ENCODE data around the gene IZUMO4.
A peak's percentile ranks its signal among the peaks of the same experiment; 100 is the strongest.

The IZUMO4 gene

GRCh38 chr19:2096480-2097202 lies at the start of gene IZUMO4:
TSS of gene IZUMO4 (plus strand) at chr19:2096915. CDS start at chr19:2096946, 31 bp downstream.
- DNase-seq (ENCODE audit: low read depth): peak; percentile 100

GRCh38 chr19:2047076-2047448 lies 49.7 kb upstream of the IZUMO4 start:
- no peak for DNase-seq (ENCODE audit: low read depth)

DNA sequence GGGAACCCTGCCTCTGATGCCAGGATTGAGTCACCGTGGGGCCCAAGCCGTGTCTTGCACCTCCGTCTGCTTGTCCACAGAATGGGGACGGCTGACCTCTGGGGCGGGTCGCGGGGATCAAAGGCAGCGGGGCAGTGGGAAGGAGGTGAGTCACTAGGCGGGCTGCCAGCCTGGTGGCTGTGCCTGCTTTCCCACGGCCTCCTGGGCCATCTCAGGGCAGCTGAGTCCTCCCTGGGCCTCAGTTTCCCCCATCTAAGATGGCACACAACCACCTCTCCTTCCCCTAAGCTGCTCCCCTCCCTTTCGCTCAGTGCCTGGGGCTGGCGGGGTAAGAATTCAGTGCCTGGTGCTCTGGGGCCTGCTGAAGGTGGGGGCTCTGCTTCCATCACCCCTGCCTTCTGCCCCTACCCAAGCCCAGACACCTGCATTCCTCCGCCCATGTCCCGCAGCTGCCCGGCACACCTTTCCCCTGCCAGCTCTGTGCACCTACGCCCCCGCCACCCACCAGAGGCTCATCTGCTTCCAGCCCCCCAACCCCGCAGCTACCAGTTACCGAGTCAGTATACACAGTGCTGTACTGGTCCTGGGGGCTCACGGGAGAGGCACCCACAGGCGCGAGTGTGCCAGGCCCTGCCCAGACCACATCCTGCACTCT lies 49.1 kb upstream of the IZUMO4 start:
- no peak for DNase-seq (ENCODE audit: low read depth)

- DNase-seq (ENCODE audit: low read depth): no peak
Measured at GRCh38 chr19:2048104-2048958, 48.4 kb upstream of the IZUMO4 start.

- no peak for DNase-seq (ENCODE audit: low read depth)
Measured at GRCh38 chr19:2048959-2049740, 47.6 kb upstream of the IZUMO4 start.

DNA sequence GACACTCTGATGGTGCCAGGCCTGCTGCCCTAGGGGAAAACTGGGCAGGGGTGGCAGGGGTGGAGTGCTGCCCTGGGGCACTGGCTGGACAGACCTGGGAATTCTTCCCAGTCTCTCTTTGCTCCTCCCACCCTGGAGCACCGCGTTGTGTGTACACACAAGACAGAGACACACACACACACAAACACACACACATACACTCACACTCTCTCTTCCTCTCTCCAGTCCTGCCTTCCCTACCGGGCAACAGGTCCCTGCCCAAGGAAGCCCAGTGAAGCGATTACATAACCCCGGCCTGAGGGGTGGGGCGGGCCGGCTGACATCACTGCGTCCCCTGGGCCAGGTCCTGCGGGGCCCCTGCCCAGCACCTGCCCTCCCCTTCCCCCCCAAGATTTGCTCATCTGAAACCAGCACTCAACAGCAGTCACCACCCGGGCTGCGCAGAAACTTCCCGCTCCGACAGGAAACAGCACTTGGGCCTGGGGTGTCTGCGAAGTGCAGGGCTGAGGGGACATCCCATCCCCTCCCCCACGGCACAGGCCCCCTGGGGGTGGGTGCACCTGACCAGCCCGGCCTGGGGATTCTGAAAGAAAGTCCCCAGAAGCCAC lies 46.9 kb upstream of the IZUMO4 start:
- no peak for DNase-seq (ENCODE audit: low read depth)

DNA sequence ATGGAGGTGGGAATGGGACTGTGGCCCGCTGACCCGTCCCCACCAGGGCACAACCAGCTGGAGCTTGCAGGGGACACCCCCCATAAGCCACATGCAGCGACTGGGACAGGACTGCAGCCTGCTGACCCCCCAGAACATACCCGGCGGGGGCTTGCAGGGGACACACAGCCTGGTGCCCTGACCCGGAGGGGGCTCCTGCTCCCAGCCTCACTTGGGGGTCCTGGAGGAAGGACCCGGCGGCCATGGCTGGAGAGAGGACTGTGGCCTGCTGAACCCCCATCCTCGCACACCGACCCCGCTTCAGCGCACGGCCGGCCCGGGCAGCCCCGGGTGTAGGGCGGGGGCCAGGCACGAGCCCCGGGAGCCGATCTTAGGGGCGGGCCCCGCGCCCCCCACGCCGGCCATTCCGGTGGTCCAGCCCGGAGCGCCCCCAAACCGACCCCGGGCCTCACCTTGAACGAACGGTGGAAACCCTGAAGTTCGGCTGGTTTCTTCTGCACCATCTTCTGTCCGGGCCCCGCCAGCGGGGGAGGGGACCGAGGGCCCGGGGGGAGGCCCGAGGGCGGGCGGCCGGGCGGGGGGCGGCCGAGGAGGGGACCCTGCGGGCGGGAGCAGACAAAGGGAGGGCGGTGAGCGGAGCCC lies 46.2 kb upstream of the IZUMO4 start:
- no peak for DNase-seq (ENCODE audit: low read depth)

DNA sequence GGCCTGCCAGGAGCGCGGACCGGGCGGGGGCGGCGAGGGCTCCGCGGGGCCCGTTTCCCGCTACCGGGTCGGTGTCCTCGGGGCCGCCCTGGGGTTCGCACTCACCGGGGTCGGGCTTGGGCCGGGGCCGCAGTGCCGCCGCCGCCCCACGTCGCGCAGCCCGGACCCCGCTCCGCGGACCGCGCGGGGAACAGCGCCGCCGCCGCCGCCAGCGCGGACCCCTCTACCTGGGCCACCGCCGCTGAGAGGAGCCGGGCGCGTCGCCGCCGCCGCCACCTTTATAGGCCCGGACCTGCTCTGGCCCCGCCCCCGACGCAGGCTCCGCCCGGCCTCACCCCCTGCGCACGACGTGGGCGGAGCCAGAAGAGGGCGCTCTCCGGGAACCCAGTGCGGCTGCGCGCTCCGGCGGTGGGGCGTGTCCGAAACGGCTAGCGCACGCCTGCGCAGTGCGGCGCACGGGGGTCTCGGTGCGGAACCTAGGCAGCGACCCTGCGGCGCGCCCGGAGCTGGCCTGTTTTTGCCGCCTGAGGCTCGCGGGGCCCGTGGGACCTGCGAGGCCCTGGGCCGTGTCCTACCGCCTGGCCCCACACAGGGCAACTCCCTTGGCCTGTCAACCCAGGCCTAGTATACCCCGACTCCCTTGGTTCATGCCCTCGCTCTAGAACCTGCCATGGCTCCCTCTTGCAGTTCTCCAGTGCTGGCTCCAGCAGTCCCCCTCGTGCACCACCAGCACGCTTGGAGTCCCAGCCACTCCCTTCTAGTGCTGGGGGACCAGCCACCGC lies 45.5 kb upstream of the IZUMO4 start, which contains the start of gene MKNK2:
Gene MKNK2, minus strand, starts transcription at position 254 of the 782 bp plus-strand sequence. CDS start 393 bp downstream, outside the sequence.
- peak; percentile 95 for DNase-seq (ENCODE audit: low read depth)

DNA sequence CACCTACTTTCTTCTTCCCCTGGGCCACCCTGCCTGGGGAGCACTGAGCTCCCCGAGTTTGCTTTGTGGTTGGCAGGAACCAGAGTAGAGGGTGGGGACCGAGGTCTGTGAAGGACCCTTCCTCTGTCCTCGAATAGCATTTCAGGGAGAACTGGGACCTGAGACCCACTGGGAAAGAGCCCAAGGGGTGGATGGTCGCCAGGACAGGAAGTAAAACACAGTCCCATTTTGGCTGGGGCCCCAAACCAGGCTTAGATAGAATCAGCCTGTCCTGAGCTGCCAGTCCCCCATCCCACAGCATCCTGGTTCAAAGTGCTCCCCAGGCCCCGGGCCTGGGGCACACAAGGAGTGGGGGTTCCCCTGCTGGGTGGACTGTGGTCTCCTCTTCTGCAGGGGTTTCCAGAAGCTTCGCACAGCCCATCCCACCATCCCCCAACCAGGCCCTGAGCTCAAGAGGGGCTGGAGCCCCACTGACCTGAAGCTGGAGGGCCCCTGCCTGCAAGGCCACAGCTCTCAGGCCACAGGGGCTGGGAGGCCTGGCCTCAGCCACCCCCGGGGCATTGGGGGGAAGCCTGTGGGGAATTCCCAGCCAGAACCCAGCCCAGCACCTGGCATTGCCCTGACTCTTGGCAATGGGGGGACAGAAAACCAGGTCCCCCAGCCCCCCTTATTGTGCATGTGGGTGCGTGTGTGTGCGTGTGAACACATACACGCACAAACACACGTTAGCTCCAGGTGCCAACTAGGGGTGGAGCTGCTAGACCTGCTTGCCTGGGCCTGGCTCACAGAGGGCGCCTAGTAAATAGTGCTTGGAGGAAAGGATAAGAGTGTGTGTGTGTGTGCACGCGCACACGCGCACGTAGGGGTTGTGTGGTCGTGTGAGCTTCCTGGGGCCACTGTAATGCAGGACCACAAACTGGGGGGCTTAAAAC lies 44.7 kb upstream of the IZUMO4 start:
- no peak for DNase-seq (ENCODE audit: low read depth)

DNA sequence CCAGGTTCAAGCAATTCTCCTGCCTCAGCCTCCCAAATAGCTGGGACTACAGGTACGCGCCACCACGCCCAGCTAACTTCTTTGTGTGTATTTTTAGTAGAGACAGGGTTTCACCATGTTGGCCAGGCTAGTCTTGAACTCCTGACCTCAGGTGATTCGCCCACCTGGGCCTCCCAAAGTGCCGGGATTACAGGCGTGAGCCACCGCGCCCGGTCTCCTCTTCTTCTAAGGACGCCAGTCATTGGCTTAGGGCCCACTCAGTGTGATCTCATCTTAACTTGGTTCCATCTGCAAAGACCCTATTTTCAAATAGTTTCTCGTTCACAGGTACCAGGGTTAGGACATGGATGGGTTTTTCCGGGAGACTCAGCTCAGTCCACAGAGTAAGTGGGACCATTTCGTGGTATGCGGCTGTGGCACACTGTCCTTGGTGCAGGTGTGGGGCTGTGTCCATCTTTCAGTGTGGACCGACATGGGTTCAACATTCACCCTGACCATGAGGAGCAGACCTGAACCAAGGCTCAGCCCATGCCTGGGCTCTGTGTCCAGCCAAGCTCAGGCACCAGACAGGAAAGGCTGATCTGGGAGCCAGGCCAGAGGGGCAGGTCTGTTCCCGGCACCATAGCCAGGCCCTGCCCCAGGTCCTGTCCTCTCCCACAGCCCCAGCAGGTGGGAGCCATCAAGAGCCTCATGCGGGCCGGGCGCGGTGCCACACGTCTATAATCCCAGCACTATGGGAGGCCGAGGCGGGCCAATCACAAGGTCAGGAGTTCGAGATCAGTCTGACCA lies 42.9 kb upstream of the IZUMO4 start:
- DNase-seq (ENCODE audit: low read depth): no peak

- no peak for DNase-seq (ENCODE audit: low read depth)
Measured at GRCh38 chr19:2054763-2055162, 42.0 kb upstream of the IZUMO4 start.

GRCh38 chr19:2055931-2056836 lies 40.5 kb upstream of the IZUMO4 start:
- no peak for DNase-seq (ENCODE audit: low read depth)

GRCh38 chr19:2056837-2057192 lies 39.9 kb upstream of the IZUMO4 start:
- DNase-seq (ENCODE audit: low read depth): no peak

DNA sequence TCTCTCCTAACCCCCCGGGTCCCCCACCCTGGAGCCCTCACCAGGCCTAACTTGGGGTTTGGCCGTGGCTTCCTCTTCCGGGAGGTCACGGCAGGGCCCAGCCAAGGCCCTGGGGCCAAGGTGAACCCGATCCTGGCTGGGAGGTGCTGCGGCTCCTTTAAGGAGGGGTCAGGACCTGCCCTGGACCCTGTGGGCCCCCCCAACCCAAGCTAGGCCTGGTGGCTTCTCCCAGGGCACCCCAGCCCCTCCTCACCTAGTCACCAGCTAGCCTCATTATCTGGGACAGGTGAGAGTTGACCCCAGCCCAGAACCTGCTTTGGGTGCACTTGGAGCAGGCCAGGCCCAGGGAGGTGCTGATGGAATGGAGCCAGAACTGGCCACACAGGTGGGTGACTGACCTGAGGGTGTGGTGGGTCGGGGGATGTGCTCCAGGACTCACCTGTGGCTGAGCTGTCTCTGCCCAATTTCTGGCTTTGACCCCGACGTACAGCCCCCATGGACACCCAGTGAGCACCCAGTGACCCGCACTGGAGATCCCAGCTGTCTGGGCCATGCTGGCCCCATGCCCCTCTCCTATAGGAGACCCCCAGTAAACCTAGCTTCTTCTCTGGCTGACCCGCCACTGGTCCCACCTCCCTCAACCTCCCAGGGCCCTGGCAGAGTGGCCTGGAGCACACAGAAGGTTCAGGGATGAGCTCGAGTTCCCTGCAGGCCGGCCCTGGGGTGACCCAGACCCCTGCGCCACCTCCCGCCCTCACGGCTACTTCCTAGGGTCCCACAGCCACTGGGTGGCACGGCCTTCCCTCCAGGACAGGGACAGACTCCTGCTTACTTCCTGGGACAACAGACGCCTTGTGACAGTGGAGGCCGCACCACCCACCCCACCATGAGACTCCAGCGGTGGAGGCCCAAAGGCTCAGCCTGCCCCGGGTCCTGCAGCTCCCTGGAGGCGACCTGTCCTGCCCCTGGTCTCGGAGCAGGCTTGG lies 38.9 kb upstream of the IZUMO4 start:
- no peak for DNase-seq (ENCODE audit: low read depth)

- DNase-seq (ENCODE audit: low read depth): no peak
Measured at GRCh38 chr19:2058570-2059421, 37.9 kb upstream of the IZUMO4 start.

Measured in activated T-cell treated with anti-CD3 and anti-CD28 coated beads for 48 hours (primary cell).